LNCAP (cell line): Measurements from ENCODE around the gene VGLL1.

Experiments
- TF ChIP-seq, protein P1 (sequence below): fragments of 450-650 bp; IDR thresholded peaks from 2 replicates; pipeline ENCODE4 v1.5.1; 2017; ENCODE audit warnings: mild to moderate bottlenecking

Gene VGLL1, protein sequence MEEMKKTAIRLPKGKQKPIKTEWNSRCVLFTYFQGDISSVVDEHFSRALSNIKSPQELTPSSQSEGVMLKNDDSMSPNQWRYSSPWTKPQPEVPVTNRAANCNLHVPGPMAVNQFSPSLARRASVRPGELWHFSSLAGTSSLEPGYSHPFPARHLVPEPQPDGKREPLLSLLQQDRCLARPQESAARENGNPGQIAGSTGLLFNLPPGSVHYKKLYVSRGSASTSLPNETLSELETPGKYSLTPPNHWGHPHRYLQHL

DNA sequence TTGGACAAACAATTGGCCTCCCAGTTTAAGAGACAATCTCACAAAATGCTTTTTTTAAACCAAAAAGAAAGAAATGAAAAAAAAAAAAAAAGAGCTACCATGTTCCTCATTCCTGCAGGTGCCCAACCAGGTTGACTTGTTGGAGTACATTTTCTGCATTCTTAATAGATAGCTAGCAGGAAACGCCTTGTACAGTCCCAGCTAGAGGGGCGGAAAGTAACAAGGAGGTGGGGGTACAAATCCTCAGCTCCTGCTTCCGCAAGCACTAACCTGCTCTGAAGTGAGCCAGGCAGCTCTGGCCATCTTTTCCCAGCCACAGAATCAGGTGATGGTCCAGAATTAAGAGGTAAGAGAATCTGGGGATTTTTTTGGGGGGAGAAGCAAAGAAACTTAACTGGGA, at the start of gene VGLL1:
Gene VGLL1, plus strand, starts transcription at position 265 of the 400 bp plus-strand sequence. CDS start 3,806 bp downstream, outside the sequence.
- TF ChIP-seq, protein P1, sequence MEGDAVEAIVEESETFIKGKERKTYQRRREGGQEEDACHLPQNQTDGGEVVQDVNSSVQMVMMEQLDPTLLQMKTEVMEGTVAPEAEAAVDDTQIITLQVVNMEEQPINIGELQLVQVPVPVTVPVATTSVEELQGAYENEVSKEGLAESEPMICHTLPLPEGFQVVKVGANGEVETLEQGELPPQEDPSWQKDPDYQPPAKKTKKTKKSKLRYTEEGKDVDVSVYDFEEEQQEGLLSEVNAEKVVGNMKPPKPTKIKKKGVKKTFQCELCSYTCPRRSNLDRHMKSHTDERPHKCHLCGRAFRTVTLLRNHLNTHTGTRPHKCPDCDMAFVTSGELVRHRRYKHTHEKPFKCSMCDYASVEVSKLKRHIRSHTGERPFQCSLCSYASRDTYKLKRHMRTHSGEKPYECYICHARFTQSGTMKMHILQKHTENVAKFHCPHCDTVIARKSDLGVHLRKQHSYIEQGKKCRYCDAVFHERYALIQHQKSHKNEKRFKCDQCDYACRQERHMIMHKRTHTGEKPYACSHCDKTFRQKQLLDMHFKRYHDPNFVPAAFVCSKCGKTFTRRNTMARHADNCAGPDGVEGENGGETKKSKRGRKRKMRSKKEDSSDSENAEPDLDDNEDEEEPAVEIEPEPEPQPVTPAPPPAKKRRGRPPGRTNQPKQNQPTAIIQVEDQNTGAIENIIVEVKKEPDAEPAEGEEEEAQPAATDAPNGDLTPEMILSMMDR: no peak

DNA sequence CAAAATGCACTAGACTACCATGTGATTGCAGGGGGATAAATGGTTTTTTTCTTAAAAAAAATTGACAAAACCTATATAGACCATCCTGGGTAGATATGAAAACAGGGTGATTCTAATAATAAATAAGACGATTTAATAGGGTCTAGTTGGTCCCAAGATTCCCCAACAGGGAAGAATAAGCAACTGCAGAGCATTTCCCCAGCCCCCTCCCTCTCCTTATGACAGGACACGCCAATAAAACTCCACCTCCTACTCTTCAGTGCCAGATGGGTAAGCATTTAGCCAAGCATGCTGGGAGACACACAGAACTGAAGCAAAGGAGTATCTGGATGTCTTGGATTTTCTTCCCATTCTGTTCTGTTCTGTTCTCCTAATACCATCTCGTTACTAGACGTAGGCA, 44.4 kb upstream of the VGLL1 start, which contains the start of gene BRS3:
Gene BRS3, plus strand, starts transcription at position 301 of the 400 bp plus-strand sequence. CDS start 168 bp downstream, outside the sequence.
- TF ChIP-seq, protein P1: no peak

DNA sequence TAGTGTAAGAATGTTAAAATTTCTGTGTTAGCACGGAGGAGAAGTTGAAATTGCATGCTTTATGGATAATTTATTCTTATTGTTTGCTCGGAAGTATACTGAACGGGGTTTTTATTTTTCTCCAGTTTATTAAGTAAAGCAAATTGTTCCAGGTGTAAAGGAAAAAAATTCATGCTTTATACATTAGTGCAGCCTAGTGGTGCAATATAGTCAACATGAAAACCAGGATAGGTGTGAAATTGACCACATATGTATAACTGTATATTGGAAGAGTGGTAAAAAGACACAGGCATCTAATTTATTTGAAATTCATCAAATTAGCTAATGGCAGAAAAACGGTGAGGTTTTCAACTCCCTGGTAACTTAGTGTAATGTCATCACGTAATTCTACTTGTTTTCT, 43.3 kb upstream of the VGLL1 start:
- TF ChIP-seq, protein P1: 0 out of 2 replicates have a peak, but pooled peaks have one; percentile 15

DNA sequence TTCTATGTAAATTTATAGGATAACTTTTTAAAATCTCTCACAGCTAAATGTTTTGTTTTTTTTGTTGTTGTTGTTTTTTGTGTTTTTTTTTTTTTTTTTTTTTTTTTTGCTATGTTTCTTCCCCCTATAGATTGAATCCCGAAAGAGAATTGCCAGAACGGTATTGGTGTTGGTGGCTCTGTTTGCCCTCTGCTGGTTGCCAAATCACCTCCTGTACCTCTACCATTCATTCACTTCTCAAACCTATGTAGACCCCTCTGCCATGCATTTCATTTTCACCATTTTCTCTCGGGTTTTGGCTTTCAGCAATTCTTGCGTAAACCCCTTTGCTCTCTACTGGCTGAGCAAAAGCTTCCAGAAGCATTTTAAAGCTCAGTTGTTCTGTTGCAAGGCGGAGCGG, 40.2 kb upstream of the VGLL1 start:
- TF ChIP-seq, protein P1: no peak

DNA sequence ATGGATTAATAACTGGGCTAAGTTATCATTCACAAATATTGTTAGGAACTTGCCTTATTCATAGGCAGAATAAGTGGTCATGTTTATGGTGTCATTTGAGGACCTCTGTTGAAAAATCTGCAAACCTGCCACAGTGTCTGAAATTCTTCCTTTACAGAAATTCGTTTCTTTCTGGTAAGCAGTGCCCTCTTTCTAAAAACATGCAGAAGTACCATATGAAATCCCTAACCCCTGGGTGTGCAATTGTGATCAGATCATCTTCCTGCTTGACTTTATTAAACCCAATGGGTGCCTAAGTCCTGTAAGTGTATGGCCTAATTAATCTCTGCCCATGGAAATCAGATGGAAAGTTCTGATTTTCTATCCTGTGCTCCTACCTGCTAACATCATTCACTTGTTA, 39.0 kb upstream of the VGLL1 start:
- TF ChIP-seq, protein P1: no peak

DNA sequence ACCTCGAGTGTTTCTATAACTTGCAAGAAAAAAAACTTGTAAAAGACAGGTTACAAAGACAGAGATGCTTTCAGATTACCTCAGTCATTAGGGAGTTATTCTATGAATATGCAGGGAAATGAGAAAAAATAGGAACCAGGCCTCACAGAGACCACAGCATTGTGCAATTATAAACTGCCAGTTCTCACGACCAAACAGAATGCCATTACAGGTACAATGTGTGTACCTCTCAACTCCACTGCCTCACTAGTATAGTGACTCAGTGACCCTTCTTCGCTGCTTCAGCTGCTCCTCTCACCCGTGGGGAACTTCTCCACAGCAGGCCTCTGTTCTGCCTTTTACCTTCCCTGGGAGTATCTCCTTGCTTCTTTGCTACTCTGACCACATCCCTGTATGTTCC, 37.0 kb upstream of the VGLL1 start:
- TF ChIP-seq, protein P1: no peak

DNA sequence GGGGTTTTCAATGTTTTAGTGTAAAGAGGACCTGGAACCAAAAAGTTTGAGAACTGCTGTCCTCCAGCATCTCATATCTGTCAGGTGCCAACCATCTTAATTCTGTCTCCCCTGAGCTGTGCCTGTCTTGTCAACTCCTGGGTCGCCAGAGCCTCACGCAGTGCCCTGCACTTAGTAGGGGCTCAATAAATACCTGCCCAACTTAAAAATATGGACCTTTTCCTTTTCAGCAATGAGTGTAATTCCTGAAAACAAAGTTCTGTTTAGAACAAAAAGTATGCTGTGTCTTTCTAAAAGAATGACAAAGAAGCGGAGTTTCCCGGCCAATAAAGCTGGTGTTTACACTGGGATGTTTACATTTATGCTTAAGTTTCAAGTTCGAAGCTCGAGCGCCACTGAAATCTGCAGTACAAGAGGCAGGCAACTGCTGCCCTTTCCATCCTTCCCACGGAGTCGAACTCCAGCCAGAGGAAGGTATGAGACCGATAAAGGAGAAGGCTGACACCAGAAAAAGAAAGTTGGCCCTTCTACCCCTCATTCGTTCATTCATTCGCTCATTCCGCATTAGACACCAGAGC, 35.7 kb upstream of the VGLL1 start:
- TF ChIP-seq, protein P1: no peak
